Parathyroid adenoma (tissue), 2 donors: ENCODE measurements around the gene HERC4.
"Not testable (repeated sequence)": the region's sequence is repeated elsewhere in the genome, so short reads cannot be mapped to it uniquely, and the experiment has no call there.

Experiments
- H2AFZ ChIP-seq: fragments of 300-600 bp; sonication (generic); one replicate; pipeline ENCODE4 v1.7.0; 2017; ENCODE audit warnings: antibody characterized with exemption, mild to moderate bottlenecking
- H3K27ac ChIP-seq: fragments of 300-600 bp; sonication (generic); one replicate; pipeline ENCODE4 v1.7.0; 2017
- H3K27me3 ChIP-seq: fragments of 300-600 bp; sonication (generic); one replicate; pipeline ENCODE4 v1.7.0; 2017; ENCODE audit warnings: low read length; ENCODE audit not compliant: control insufficient read depth, insufficient read depth
- H3K36me3 ChIP-seq: fragments of 300-600 bp; sonication (generic); one replicate; pipeline ENCODE4 v1.7.0; 2017; ENCODE audit warnings: low read length; ENCODE audit not compliant: control insufficient read depth, insufficient read depth
- H3K4me1 ChIP-seq: fragments of 300-600 bp; sonication (generic); one replicate; pipeline ENCODE4 v1.7.0; 2017; ENCODE audit warnings: control low read depth
- H3K4me2 ChIP-seq: fragments of 300-600 bp; sonication (generic); one replicate; pipeline ENCODE4 v1.7.0; 2017; ENCODE audit warnings: low read length
- H3K4me3 ChIP-seq: fragments of 300-600 bp; sonication (generic); one replicate; pipeline ENCODE4 v1.7.0; 2017; ENCODE audit warnings: low read depth, low read length
- H3K79me2 ChIP-seq: fragments of 300-600 bp; sonication (generic); one replicate; pipeline ENCODE4 v1.7.0; 2017; ENCODE audit warnings: control low read depth
- H3K9ac ChIP-seq: fragments of 300-600 bp; sonication (generic); one replicate; pipeline ENCODE4 v1.7.0; 2017; ENCODE audit warnings: mild to moderate bottlenecking
- H3K9me3 ChIP-seq: fragments of 300-600 bp; sonication (generic); one replicate; pipeline ENCODE4 v1.7.0; 2017; ENCODE audit warnings: low read length; ENCODE audit not compliant: control insufficient read depth
- CTCF ChIP-seq: fragments of 300-600 bp; sonication (generic); IDR thresholded peaks from one replicate; pipeline ENCODE4 v1.7.0; 2017; ENCODE audit warnings: antibody characterized with exemption, mild to moderate bottlenecking
- donor health status: primary hyperparathyroidism.

Gene HERC4

GRCh38 chr10:67977251-67977650 is 97.8 kb downstream of the HERC4 start:
- Histone ChIP-seq H3K4me1 (no peaks in the 10 kb centered on the region), H3K4me2 (no peak overlapping the region), H3K27me3 (no peaks in the 10 kb centered on the region), H3K36me3 (no peaks in the 10 kb centered on the region), H3K4me3 (no peak overlapping the region), H3K79me2 (no peaks in the 10 kb centered on the region), H3K9ac (no peak overlapping the region), H2AFZ (no peak overlapping the region), H3K27ac (no peak overlapping the region), H3K9me3 (no peaks in the 10 kb centered on the region)
- no peak for TF ChIP-seq CTCF

GRCh38 chr10:67976292-67977245 is 98.5 kb downstream of the HERC4 start:
- no peak overlapping the region for H3K9ac ChIP-seq
- no peak overlapping the region for H3K4me2 ChIP-seq
- no peaks in the 10 kb centered on the region for H3K9me3 ChIP-seq
- no peak overlapping the region for H3K4me3 ChIP-seq
- H3K79me2 ChIP-seq, result no peaks in the 10 kb centered on the region
- TF ChIP-seq CTCF, result no peak
- no peak overlapping the region for H3K27ac ChIP-seq
- H2AFZ ChIP-seq, result no peak overlapping the region
- H3K4me1 ChIP-seq, result no peaks in the 10 kb centered on the region
- no peaks in the 10 kb centered on the region for H3K36me3 ChIP-seq
- no peaks in the 10 kb centered on the region for H3K27me3 ChIP-seq

GRCh38 chr10:67975871-67976270 is 99.2 kb downstream of the HERC4 start:
- Histone ChIP-seq H3K36me3 (no peaks in the 10 kb centered on the region), H3K79me2 (no peaks in the 10 kb centered on the region), H3K9me3 (no peaks in the 10 kb centered on the region), H3K4me1 (no peaks in the 10 kb centered on the region), H3K27me3 (no peaks in the 10 kb centered on the region), H3K4me2 (no peak overlapping the region), H3K4me3 (no peak overlapping the region), H3K27ac (no peak overlapping the region), H3K9ac (no peak overlapping the region), H2AFZ (no peak overlapping the region)
- no peak for TF ChIP-seq CTCF

- Histone ChIP-seq H3K9me3 (no peaks in the 10 kb centered on the region), H3K79me2 (peaks cover 2% of the 10 kb centered on the region), H3K36me3 (no peaks in the 10 kb centered on the region), H3K9ac (no peak overlapping the region), H3K4me1 (no peaks in the 10 kb centered on the region), H3K27ac (no peak overlapping the region), H2AFZ (no peak overlapping the region), H3K4me3 (no peak overlapping the region), H3K4me2 (no peak overlapping the region), H3K27me3 (no peaks in the 10 kb centered on the region)
- TF ChIP-seq CTCF, result no peak
Measured at GRCh38 chr10:67971311-67971710, 103.8 kb downstream of the HERC4 start.

GRCh38 chr10:67969875-67970274 is 105.2 kb downstream of the HERC4 start:
- no peaks in the 10 kb centered on the region for H3K27me3 ChIP-seq
- H3K9me3 ChIP-seq, result no peaks in the 10 kb centered on the region
- no peak overlapping the region for H3K9ac ChIP-seq
- peaks cover 2% of the 10 kb centered on the region for H3K79me2 ChIP-seq
- no peak overlapping the region for H3K4me3 ChIP-seq
- no peak overlapping the region for H3K4me2 ChIP-seq
- no peak overlapping the region for H2AFZ ChIP-seq
- H3K36me3 ChIP-seq, result no peaks in the 10 kb centered on the region
- TF ChIP-seq CTCF, result no peak
- no peaks in the 10 kb centered on the region for H3K4me1 ChIP-seq
- no peak overlapping the region for H3K27ac ChIP-seq

- not testable (repeated sequence) for H3K79me2 ChIP-seq, H3K36me3 ChIP-seq, H3K4me2 ChIP-seq, H2AFZ ChIP-seq, H3K27ac ChIP-seq, H3K4me3 ChIP-seq, H3K27me3 ChIP-seq, H3K4me1 ChIP-seq, H3K9ac ChIP-seq, H3K9me3 ChIP-seq
Measured at GRCh38 chr10:67966035-67966434, 109.0 kb downstream of the HERC4 start.
